Germinal center (tissue), 1 donor: ENCODE data around the gene PPP1R15A.
"Not testable (repeated sequence)": the region's sequence is repeated elsewhere in the genome, so short reads cannot be mapped to it uniquely, and the experiment has no call there.

Experiments
- DNase-seq: peaks from one replicate; pipeline ENCODE4 v3.0.0; 2012; ENCODE audit warnings: mixed read lengths, low spot score

Gene PPP1R15A

DNA sequence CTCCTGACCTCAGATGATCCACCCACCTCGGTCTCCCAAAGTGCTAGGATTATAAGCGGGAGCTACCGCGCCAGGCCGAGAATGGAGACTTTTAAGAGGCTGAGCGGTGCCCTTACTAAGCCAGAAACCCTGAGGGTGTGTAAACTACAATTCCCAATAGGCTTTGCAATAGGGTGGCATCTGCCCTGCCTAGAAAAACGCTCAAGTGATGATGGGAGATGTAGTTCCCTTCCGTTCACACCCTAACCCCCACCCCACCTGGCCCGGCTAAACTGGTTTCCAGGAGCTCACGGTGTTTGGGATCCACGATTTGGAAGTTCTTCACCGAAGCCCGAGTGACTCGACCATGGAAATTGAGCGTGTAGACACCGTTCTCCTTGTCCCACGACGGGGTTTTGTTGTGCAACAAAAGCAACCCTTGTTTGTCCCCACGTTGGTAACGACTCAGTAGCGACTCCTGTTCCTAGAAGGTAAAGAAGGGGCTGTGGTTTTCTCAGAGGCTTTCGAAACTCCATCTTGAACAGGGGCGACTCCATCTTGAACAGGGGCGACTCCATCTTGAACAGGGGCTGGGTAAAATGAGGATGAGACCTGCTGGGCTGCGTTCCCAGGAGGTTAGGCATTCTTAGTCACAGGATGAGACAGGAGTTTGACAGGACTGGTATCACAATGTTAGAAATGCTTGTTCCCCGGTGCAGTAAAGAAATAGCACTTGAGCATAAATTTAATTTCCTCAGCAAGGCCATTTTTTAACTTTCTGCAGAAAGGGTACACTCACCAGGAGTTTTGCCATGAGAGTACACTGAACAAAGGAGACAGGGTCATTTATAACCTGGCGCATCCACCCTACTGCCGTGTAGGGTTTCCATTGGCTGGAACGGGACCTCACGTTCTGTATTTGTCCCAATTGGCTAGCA, 9.8 kb downstream of the PPP1R15A start:
- DNase-seq, result no peak

GRCh38 chr19:48883726-48884125, 11.5 kb downstream of the PPP1R15A start:
- no peak for DNase-seq

GRCh38 chr19:48887861-48888612, 15.8 kb downstream of the PPP1R15A start:
- DNase-seq, result no peak

DNA sequence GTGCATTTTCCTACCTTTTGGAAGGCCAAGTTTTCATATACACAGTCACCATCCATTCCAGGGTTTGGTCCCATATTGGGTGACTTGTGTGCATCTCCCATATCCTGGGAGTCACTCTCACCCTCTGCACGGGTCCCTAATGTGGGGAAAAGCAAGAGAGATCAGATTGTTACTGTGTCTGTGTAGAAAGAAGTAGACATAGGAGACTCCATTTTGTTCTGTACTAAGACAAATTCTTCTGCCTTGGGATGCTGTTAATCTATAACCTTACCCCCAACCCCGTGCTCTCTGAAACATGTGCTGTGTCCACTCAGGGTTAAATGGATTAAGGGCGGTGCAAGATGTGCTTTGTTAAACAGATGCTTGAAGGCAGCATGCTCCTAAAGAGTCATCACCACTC, 17.3 kb downstream of the PPP1R15A start:
- DNase-seq, result not testable (repeated sequence)

- no peak for DNase-seq
Measured at GRCh38 chr19:48890551-48890950, 18.3 kb downstream of the PPP1R15A start.

DNA sequence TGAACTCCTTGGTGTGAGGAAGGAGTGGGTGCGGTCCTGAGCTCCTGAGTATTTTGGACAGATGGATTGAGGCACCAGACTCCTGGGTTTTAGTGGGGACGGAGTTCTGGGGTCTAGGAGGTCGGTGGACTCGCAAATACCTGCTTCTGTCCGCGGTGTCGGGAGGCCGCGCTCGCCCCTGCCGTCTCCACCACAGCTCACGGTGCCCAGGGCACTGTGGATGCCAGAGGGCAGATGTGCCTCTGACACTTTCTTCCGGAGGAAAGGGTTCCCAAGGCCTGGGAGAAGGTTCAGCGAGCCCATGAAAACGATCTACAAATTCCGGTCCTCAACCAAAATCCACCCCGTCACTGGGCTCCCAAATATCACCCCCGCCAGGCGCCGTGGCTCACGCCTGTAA, 23.0 kb downstream of the PPP1R15A start:
- no peak for DNase-seq

- peak; percentile 84 for DNase-seq
Measured at GRCh38 chr19:48896191-48896720, 24.0 kb downstream of the PPP1R15A start.

- no peak for DNase-seq
Measured at GRCh38 chr19:48897181-48897580, 25.0 kb downstream of the PPP1R15A start.

DNA sequence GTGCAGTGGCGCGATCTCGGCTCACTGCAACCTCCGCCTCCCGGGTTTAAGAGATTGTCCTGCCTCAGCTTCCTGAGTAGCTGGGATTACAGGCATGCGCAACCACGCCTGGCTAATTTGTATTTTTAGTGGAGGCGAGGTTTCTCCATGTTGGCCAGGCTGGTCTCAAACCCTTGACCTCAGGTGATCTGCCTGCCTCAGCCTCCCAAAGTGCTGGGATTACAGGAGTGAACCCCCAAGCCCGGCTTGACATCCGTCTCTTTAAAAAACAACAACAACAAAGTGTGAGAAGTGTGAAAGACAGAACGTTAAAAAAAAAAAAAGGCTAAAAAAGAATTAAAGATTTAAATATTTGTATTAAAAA, 27.1 kb downstream of the PPP1R15A start:
- not testable (repeated sequence) for DNase-seq

GRCh38 chr19:48899781-48900476, 27.7 kb downstream of the PPP1R15A start, which contains the start of gene NUCB1:
NUCB1 (plus strand) TSS chr19:48900312; CDS start chr19:48900797, 485 bp downstream.
- peak; percentile 99 for DNase-seq

- peak; percentile 51 for DNase-seq
Measured at GRCh38 chr19:48900477-48901406, 28.5 kb downstream of the PPP1R15A start.

GRCh38 chr19:48902291-48902690, 30.1 kb downstream of the PPP1R15A start:
- DNase-seq, result not testable (repeated sequence)

DNA sequence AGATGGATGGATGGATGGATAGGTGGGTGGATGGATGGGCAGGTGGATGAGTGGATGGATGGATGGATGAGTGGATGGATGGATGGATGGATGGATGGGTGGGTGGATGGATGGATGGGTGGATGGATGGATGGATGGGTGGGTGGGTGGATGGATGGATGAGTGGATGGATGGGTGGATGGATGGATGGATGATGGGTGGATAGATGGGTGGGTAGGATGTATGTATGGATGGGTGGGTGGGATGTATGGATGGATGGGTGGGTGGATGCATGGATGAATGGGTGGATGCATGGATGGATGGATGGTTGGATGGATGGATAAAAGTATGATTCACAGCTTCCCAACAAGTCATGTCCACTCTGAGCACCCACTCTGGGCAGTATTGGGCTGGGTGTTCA, 31.6 kb downstream of the PPP1R15A start:
- DNase-seq, result not testable (repeated sequence)

- DNase-seq, result no peak
Measured at GRCh38 chr19:48905664-48906063, 33.4 kb downstream of the PPP1R15A start.

- DNase-seq, result no peak
Measured at GRCh38 chr19:48906324-48906723, 34.1 kb downstream of the PPP1R15A start.

DNA sequence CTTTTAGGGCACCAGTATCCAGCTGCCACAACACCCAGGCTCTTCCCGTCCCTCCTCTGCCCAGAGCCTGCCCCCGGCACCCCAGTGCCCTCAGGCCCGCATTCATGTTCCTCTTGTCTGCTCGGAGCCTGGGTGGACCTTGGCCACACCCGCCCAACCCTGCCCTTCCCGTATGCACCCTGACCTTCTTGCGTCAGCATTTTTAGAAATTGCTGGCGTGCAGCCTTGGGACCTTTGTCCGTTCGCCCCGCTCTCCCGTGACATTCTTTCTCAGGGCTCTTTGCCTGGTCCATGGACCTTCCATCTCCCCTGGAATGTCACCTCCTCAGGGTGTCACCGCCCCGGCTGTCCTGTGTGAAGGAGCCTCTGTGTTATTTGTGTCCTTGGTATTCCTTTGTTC, 35.5 kb downstream of the PPP1R15A start:
- DNase-seq, result no peak

DNA sequence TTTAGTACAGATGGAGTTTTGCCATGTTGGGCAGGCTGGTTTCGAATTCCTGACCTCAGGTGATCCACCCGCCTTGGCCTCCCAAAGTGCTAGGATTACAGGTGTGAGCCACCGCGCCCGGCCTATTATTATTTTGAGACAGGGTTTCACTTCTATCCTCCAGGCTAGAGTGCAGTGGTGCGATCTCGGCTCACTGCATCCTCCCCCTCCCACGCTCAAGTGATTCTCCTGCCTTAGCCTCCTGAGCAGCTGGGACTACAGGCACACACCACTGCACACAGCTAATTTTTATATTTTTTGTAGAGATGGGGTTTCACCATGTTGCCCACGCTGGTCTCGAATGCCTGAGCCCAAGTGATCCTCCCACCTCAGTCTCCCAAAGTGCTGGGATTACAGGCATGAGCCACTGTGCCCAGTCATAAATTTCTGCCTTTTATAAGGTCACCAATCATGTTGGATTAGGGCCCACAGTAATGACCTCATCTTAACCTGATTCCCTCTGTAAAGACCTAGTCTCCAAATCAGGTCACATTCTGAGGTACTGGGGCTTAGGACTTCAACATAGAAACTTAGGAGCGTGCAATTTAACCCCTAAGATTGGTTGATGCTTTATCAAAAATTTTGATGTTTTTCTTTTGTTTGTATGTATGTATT, 37.3 kb downstream of the PPP1R15A start:
- DNase-seq, result not testable (repeated sequence)

DNA sequence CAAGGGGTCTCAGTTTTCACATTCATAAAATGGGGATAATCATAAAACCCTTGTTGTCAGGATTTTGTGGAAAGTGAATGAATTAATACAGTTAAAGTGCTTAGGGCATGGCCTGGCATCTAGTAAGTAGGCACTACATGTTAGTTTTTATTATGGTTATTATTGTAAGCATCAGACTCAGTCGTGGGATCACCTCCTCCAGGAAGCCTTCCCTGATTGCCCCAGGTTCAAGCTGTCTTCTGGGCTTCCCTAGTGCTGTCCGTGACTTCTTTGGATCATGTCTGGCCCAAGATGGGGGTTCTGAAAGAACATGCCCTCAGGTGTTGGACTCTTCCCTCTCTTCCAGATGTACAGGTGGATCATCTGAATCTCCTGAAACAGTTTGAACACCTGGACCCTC, 38.6 kb downstream of the PPP1R15A start:
- no peak for DNase-seq

DNA sequence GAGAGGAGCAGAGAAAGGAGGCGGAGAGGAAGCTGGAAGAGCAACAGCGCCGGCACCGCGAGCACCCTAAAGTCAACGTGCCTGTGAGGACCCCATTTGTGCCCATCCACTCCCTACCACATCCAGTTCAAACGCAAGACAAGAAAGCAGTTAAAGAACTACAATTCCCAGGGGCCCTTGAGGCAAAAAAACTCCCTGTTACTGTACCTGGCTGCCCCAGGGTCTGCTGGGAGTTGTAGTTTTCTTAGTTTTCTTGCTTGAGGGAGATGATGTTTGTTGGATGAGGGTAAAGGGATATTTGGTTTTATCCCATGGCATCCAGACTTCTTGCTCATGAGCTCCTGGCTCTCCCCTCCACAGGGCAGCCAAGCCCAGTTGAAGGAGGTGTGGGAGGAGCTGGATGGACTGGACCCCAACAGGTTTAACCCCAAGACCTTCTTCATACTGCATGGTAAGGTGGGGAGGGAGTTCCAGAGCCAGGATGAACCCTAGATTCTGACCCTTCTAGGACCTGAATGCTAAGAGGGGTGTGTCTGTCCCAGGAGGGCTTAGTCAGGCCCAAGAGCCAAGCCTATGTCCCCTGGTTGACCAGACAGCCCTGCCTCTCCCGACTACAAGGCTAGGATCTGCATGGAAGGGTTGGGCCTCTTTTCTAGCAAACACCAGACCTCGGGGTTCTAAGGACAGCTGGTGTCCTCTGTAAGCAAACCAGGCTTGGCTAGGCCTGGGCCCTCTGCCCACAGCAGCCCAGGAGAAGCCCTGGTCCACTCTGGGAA, 41.1 kb downstream of the PPP1R15A start:
- DNase-seq, result peak; percentile 58

DNA sequence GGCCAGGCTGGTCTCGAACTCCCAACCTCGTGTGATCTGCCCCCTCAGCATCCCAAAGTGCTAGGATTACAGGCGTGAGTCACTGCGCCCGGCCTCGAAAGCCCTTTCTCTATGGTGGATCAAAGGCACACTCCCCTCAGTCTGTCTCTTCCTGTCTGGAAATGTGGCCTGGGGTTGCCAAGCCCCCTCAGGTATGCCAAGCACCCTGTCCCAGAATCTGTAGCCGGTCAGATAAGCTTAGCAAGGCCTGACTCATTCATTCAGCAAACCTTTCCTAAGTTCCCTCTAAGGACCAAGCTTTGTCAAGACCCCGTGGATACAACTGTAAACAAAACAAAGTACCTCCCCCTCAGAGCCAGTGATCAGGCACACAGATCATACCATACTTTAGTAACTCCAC, 42.0 kb downstream of the PPP1R15A start:
- DNase-seq, result no peak
